ENCODE data around the gene COA5. TPM values are rescaled to one million over a fixed set of nuclear protein-coding genes. Genes with fewer than 3 reads are reported as not detected.

The COA5 gene
- total RNA-seq, 1 donor from 2014 or later = 110 TPM

DNA sequence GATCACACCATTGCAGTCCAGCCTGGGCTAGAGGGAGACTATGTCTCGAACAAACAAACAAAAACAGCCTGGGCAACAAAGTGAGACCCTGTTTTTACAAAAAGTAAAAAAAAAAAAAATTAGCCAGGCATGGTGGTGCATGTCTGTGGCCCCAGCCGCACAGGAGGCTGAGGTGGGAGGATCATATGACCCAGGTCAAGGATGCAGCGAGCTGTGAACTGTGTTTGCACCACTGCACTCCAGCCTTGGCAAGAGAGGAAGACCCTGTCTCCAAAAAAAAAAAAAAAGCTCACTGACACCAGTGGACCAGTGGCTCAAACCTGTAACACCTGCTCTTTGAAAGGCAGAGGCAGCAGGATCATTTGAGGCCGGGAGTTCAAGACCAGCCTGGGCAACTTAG lies 40.1 kb upstream of the COA5 start:
- TF ChIP-seq EZH2 (IDR thresholded peaks at IDR 0.05) (no peak), EZH2phosphoT487 (IDR thresholded peaks at IDR 0.05) (no peak)
- TF ChIP-seq, protein P1, sequence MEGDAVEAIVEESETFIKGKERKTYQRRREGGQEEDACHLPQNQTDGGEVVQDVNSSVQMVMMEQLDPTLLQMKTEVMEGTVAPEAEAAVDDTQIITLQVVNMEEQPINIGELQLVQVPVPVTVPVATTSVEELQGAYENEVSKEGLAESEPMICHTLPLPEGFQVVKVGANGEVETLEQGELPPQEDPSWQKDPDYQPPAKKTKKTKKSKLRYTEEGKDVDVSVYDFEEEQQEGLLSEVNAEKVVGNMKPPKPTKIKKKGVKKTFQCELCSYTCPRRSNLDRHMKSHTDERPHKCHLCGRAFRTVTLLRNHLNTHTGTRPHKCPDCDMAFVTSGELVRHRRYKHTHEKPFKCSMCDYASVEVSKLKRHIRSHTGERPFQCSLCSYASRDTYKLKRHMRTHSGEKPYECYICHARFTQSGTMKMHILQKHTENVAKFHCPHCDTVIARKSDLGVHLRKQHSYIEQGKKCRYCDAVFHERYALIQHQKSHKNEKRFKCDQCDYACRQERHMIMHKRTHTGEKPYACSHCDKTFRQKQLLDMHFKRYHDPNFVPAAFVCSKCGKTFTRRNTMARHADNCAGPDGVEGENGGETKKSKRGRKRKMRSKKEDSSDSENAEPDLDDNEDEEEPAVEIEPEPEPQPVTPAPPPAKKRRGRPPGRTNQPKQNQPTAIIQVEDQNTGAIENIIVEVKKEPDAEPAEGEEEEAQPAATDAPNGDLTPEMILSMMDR (IDR thresholded peaks at IDR 0.05) = no peak
- no peaks in the 10 kb centered on the region for H4K20me1 ChIP-seq (ENCODE audit: low read depth)
- no peaks in the 10 kb centered on the region for H3K9me3 Mint-ChIP-seq
- no peaks in the 10 kb centered on the region for H3K27me3 Mint-ChIP-seq (ENCODE audit: insufficient read depth, low read depth)
- H3K4me1 Mint-ChIP-seq = no peaks in the 10 kb centered on the region
- peaks cover 2% of the 10 kb centered on the region for H3K36me3 Mint-ChIP-seq
- no peaks in the 10 kb centered on the region for H3K9me3 ChIP-seq (ENCODE audit: low read depth)
- H2AFZ ChIP-seq (replicated peaks) = no peak overlapping the region
- H3K36me3 ChIP-seq = no peaks in the 10 kb centered on the region
- H3K4me1 ChIP-seq = no peaks in the 10 kb centered on the region
- no peaks in the 10 kb centered on the region for H3F3A ChIP-seq (ENCODE audit: low read depth)
- H3K4me3 ChIP-seq = no peak overlapping the region
- H3K4me3 Mint-ChIP-seq = no peak overlapping the region
- no peak for DNase-seq (ENCODE audit: low spot score)
- no peaks in the 10 kb centered on the region for H3K27me3 ChIP-seq
- no peak overlapping the region for H3K27ac ChIP-seq
- no peaks in the 10 kb centered on the region for H3K79me2 ChIP-seq (ENCODE audit: low read depth)
- H3K9ac ChIP-seq = no peak overlapping the region
- H3K27ac Mint-ChIP-seq = no peak overlapping the region
- no peak overlapping the region for H3K4me2 ChIP-seq

DNA sequence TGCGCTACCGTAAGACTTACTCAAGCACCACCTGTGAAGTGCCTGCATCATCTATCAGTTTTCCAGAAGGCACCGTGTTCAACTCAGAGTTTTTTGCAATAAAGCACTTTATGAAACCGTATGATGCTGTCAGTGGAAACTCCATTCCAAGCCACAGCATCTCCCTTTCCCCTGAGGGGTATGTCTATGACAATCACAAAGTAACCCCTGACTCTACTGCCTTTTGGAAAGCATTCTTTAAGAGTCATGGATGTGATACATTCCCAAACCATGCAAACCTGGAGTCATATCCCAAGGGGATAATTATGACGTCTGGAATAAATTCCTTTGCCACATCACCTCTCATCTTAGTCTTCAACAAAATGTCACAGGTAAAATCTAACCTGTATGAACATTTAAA lies 39.3 kb upstream of the COA5 start:
- Histone ChIP-seq H3K79me2 (ENCODE audit: low read depth) (no peaks in the 10 kb centered on the region), H3K4me2 (no peak overlapping the region), H4K20me1 (ENCODE audit: low read depth) (no peaks in the 10 kb centered on the region), H3K27ac (no peak overlapping the region), H3K36me3 (no peaks in the 10 kb centered on the region), H3F3A (ENCODE audit: low read depth) (no peaks in the 10 kb centered on the region), H3K9ac (no peak overlapping the region), H3K4me1 (no peaks in the 10 kb centered on the region), H3K27me3 (no peaks in the 10 kb centered on the region), H3K4me3 (no peak overlapping the region), H2AFZ (replicated peaks) (no peak overlapping the region), H3K9me3 (ENCODE audit: low read depth) (no peaks in the 10 kb centered on the region)
- Mint-ChIP-seq H3K9me3 (no peaks in the 10 kb centered on the region), H3K36me3 (no peaks in the 10 kb centered on the region), H3K4me3 (no peak overlapping the region), H3K27ac (no peak overlapping the region), H3K4me1 (no peaks in the 10 kb centered on the region), H3K27me3 (ENCODE audit: insufficient read depth, low read depth) (no peaks in the 10 kb centered on the region)
- TF ChIP-seq EZH2phosphoT487 (IDR thresholded peaks at IDR 0.05) = no peak
- TF ChIP-seq EZH2 (IDR thresholded peaks at IDR 0.05) = no peak
- TF ChIP-seq, protein P1 (IDR thresholded peaks at IDR 0.05) = no peak
- no peak for DNase-seq (ENCODE audit: low spot score)

DNA sequence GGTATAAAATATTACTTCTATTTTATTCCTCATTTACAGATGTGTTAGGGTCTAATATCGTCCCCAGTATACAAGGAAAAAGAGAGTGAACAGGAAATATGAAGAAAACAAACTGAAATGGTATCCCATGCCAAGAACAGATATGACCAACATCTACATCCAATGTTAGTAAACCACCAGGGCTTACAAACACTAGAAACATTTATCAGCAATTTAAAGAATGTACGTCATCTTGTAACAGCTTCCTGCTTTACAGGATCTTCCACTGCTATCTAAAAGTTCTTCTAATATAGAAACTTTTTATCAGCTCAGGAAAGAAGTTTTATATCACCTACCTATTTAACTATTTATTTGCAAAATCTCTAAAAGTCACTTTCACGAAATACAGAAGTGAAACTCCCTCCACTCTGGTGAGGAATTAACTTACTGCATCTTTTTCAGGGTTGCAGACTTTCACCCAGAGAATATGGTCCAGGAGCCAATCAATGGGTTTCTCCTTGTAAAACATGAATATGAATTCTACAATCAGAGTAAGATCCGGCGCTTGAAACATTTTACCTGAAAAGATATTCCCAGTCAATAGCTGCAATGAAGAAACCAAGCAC lies 35.3 kb upstream of the COA5 start:
- no peaks in the 10 kb centered on the region for H4K20me1 ChIP-seq (ENCODE audit: low read depth)
- H3K4me1 ChIP-seq = no peaks in the 10 kb centered on the region
- no peak overlapping the region for H3K4me3 Mint-ChIP-seq
- H3K27me3 ChIP-seq = no peaks in the 10 kb centered on the region
- H3F3A ChIP-seq (ENCODE audit: low read depth) = no peaks in the 10 kb centered on the region
- no peaks in the 10 kb centered on the region for H3K79me2 ChIP-seq (ENCODE audit: low read depth)
- H2AFZ ChIP-seq (replicated peaks) = no peak overlapping the region
- no peak for DNase-seq (ENCODE audit: low spot score)
- H3K9ac ChIP-seq = no peak overlapping the region
- no peaks in the 10 kb centered on the region for H3K27me3 Mint-ChIP-seq (ENCODE audit: insufficient read depth, low read depth)
- H3K4me2 ChIP-seq = no peak overlapping the region
- no peaks in the 10 kb centered on the region for H3K9me3 Mint-ChIP-seq
- no peaks in the 10 kb centered on the region for H3K36me3 ChIP-seq
- H3K4me3 ChIP-seq = no peak overlapping the region
- no peaks in the 10 kb centered on the region for H3K9me3 ChIP-seq (ENCODE audit: low read depth)
- no peak overlapping the region for H3K27ac ChIP-seq
- no peak overlapping the region for H3K27ac Mint-ChIP-seq
- TF ChIP-seq EZH2phosphoT487 (IDR thresholded peaks at IDR 0.05) = no peak
- TF ChIP-seq EZH2 (IDR thresholded peaks at IDR 0.05) = no peak
- TF ChIP-seq, protein P1 (IDR thresholded peaks at IDR 0.05) = no peak
- H3K4me1 Mint-ChIP-seq = no peaks in the 10 kb centered on the region
- H3K36me3 Mint-ChIP-seq = no peaks in the 10 kb centered on the region

All from neural progenitor cell (in vitro differentiated cells).